HG03558 (cell line): Measurements from ENCODE around the gene PPP1R9A.
"Not testable (repeated sequence)": the region's sequence is repeated elsewhere in the genome, so short reads cannot be mapped to it uniquely, and the experiment has no call there.

Experiments
- ATAC-seq: cut with Tn5 transposase; IDR thresholded peaks from one replicate; pipeline ENCODE4 v1.9.1; 2021; ENCODE audit warnings: moderate number of reproducible peaks; ENCODE audit not compliant: unreplicated experiment; ENCODE audit errors: extremely low read depth

PPP1R9A gene

DNA sequence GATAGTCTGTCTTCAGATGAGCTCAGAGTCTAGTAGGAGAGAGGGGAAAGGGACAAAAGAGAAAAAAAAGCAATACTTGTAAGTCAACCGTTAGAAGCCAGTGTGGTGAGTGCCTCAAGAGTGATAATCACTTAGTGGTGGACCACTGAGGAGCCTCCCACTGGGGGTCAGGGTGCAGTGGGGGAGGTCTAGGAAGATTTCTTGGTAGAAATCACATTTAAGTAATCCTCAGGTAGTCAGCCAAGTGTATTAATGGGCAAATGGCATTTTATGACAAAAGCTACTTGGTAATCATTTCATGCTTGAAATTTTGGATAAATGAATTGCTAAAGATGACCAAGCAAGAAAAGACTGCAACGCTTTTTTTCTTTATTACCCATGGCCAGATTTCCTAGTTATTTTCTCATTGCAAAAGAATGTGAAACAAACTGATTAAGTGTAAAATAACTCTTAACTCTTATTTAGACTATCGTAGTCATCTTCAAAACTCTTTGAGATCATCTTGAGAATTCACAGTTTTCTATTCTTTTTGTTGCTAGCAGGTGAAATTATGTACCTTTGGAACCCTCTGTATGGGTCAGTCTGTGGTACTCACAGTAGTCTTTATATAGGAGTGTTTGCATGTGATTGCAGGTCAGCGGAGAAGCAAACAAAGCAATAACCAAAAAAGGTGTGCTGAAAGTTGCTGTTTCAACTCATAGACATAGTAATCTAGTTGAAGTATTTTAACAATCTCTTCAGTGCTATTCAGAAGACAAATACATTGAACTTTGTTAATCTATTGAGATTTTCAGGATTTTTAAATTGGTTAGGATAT, 63.9 kb downstream of the PPP1R9A start:
- ATAC-seq = no peak

GRCh38 chr7:94972296-94972695, 64.9 kb downstream of the PPP1R9A start:
- ATAC-seq = no peak

- ATAC-seq = no peak
Observed at GRCh38 chr7:94973844-94974243, 66.5 kb downstream of the PPP1R9A start.

DNA sequence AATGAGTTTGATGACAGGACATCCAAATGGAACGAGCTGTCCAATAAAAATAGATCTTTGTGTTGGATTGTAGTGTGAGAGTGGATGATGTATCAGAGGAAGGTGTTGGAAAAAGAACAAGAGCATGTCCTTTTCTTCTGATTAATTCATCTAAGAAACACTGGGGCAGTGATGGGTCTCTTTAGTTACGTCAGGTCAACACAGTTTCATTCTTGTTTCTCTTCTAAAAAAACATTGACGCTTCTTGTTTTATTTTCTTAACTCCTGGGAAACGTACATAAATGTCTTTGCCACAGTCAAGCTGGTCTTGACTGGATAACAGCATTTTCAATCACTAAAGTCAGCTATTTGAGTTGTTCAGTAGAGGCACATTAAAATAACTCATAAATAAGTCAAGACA, 67.0 kb downstream of the PPP1R9A start:
- no peak for ATAC-seq

DNA sequence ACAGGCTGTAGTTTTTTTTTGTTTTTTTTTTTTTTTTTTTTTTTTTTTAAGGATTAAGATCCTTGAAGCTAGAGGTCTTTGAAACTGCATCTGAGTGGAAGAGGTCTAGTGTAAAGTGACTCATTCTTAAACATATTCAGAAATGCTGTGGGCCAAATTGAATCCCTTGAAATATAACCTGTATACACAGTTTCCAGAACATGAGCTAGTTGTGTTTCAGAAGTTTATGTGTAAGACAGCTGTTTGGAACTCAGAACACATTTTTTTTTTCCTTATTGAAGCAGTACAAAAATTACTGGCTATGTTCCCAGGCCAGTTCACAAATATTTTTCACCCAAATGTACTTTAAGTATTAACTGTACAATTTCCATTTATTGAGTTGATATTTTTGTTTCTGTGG, 67.9 kb downstream of the PPP1R9A start:
- no peak for ATAC-seq

DNA sequence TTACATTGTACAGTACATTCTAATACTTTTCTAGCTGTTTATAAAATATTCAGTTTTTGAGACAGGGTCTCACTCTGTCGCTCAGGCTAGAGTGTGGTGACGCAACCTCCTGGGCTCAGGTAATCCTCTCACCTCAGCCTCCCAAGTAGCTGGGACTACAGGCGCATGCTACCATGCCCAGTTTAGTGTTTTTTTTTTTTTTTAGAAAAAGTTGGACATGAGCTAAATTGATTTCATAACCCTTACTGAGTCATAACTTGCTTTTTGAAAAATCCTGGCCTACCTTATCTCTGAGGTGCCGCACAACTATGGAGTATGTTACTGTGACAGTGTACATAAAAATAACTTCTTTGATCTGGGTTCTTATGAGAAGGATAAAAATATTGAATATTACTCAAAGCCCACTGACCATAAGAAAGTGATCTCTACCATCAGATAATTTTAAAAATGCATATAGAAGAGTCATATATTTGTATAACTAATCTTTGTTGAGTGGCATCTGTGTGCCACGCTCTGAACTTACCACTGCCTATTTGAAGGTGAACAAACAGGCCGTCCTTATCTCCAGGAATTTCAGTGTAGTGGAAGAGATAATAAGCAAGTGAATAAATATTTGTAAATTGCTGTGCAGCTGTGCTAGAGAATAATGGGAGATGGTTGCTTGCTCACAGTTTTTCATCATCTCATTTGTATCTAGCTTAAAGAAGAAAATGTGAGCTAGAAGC, 73.2 kb downstream of the PPP1R9A start:
- ATAC-seq = no peak

DNA sequence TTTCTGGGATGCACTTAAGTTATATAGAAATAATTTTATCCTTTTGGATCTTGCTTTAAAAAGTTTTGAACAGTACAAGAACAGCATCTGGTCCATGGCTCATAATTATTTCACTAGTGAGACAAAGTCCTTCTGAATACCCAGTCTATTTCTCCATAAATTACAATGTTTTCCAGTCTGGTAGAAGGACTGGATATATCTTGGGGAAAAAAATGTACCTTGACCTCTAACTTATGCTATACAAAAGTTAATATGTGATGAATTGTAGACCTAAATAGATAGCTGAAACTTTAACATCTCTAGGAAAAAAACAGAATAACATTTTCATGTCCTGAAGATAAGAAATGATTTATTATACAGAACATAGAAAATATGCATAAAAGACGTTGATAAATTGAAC, 88.5 kb downstream of the PPP1R9A start:
- no peak for ATAC-seq

DNA sequence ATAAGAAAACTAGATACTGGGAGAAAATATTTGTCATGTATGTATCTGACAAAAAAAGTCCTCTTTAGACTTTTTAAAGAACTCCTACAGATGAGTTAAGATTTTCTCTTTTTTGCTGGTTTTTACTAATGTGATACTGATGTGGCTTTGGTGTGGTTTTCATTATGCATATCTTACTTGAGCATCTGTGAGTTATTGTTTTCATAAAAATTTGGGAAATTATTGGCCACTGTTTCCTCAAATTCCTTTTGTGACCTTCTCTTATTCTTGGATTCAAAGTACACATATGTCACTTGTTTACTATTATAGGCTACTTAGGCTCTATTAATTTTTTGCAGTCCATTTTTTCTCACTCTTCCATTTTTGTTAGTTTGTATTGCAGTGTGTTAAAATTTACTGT, 89.0 kb downstream of the PPP1R9A start:
- no peak for ATAC-seq

DNA sequence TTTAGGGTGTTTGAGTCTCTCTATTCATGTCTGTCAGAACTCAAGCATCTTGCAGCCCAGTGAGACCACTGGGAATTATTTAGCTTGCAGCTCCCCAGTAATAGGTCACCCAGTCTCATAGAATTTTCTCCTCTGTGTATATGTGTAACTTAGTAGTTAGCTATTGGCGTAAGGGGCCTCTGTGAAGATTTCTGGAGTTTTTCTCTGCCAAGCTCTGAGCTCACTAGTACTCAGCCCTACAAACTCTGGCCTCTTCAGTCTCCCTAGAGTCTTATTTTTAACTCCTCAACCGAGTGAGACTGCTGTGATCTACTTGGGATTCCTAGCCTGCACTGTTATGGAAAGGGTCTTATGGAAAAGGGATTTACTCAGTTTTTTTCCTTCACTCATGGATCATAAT, 90.2 kb downstream of the PPP1R9A start:
- ATAC-seq = no peak

- no peak for ATAC-seq
Observed at GRCh38 chr7:94998266-94999068, 91.1 kb downstream of the PPP1R9A start.

DNA sequence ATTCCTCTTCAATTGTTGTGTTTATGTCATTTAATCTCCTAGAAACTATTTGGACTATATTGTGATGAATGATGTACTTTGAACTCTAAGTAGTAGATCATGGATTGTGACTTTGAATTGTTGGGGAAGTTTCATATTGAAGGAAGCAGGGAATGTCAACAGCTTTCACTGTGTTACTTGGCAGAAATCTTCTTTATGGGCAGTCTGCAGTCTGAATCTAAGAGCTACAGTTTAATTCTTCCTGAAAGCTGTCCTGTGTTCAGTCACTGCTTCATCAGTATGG, 91.6 kb downstream of the PPP1R9A start:
- no peak for ATAC-seq

- not testable (repeated sequence) for ATAC-seq
Observed at GRCh38 chr7:94999601-95000000, 92.2 kb downstream of the PPP1R9A start.

DNA sequence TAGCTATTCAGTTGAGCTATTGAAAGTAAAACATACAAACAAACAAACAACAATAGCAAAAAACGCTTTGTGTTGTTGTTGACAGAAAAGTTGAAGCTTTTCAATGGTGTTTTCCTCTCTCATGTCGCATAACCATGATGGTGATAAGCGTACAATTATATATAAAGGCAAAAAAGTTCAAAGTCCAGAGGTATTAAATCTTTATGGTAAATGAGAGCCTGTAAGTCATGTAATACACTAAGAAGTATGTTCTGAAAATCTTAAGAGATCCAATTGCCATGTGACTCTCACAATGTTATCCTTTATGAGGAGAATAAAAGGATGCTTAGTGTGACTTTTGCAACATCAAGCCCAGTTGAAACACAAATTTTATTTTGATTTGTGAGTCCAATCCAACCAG, 93.9 kb downstream of the PPP1R9A start:
- no peak for ATAC-seq

DNA sequence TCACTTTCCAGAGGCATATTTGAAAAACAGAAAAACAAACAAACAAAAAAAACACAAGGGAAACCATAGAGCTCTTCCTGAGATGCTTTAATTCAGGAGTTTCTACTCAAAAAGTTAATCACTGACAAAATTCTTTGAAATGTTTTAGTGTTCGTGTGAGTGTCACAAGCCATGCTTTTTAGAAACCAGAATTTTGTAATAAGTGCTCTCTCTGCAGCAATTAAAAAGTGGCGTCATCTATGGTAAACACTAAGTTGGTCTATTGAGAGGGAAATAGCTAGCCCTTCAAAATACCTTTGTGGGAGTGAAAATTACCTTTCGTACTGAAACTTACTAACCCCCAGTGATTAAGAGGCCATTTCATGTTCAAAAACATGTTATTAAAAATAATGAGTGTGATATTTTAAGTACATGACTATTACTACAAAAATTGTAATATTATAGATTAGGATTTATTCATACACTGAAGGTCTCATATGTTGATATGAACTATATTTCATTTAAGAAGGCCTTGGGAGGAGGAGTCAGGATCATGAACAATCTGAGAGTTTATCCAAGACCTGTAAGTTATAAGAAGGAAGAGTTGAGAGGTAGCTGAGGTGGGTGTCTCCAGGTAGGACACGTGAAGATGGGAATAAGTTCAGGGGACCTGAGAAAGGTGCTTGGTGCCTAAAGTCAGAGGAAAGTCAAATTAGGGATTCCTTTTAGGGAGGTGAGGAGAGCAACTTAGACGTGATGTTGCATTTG, 94.6 kb downstream of the PPP1R9A start:
- no peak for ATAC-seq

- no peak for ATAC-seq
Observed at GRCh38 chr7:95002775-95003174, 95.4 kb downstream of the PPP1R9A start.

DNA sequence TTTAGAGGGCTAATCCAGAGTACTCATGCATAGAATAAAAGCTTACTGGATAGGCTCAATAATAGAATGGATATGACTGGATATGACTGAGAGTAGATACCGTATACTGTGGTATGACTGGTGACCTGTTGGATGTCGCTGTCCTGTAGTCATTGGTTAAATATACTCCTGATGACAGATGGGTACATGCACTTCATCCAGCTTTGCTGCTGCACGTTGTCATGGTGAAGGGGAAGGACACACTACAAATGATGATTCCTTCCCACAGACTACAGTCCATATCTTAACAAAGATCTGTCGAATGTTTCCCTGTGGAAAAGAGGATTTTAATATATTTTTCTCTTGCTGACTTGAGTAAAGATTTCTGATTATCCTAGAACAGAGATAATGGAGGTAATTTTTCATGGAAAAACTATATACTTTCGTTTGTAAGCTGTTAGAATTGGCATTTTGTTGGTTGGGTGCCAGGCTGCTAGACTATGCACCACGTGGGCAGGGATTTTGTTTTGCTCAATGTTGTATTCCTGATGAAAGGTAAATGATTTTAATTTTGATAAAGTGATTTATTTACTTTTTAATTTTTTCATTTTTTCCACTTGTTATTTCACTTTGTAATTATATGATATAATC, 97.3 kb downstream of the PPP1R9A start:
- no peak for ATAC-seq

DNA sequence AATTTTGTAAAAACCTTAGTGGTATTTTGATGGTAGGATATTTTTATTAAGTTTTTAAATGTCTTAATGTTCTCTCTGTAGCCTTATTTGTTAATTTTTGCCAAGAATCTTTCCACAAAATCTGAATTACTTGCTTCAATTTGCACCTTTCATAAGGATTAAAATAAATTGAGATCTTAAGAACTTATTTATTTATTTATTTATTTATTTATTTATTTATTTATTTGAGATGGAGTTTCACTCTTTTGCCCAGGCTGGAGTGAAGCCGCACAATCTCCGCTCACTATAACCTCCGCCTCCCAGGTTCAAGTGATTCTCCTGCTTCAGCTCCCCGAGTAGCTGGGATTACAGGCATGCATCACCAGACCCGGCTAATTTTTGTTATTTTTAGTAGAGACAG, 98.6 kb downstream of the PPP1R9A start:
- no peak for ATAC-seq

DNA sequence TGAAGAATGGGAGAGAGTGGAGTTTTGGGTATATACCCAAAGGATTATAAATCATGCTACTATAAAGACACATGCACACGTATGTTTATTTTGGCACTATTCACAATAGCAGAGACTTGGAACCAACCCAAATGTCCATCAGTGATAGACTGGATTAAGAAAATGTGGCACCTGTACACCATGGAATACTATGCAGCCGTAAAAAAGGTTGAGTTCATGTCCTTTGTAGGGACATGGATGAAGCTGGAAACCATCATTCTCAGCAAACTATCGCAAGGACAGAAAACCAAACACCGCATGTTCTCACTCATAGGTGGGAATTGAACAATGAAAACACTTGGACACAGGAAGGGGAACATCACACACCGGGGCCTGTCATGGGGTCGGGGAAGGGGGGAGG, 101.4 kb downstream of the PPP1R9A start:
- not testable (repeated sequence) for ATAC-seq

DNA sequence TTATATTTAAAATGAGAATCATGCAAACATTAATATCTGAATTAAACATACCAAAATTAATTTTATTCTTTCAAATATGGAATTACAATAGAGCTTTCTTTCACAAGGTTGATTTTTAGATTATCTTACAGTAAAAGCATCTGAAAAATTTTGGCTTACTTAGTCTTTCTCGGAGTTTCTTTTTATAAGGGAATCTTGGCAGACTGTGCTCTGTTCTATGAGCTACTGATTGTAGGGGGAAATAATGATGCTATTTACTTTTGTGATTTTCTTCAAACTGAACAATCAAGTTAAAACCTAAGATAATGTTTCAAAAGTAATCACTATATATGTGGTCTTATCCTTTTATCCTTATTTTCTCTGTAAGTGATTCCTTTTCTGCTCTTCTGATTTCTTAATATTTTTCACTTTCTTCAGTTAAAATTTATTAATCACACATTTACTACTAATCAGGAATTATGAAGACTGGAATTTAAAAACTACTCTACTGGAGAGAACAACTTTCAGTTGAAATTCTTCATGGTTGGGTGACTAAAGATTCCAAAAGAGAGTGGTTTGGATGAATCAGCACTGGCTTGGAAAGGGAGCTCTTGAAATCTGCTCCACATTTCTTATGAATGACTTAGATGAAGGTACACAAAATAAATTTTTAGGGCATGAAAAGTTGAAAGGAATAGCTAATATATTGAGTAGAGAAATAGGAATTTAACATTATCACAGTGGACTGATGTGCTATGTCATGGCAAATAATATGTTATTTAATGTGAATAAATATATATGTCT, 103.9 kb downstream of the PPP1R9A start:
- no peak for ATAC-seq
